GM18520 (cell line): ENCODE data around the gene CAPN1.
"Not testable (repeated sequence)": the region's sequence is repeated elsewhere in the genome, so short reads cannot be mapped to it uniquely, and the experiment has no call there.

Source experiments
- ATAC-seq: cut with Tn5 transposase; IDR thresholded peaks from one replicate; pipeline ENCODE4 v1.9.1; 2021; ENCODE audit not compliant: unreplicated experiment

Gene CAPN1

GRCh38 chr11:65181569-65182257 is at the start of gene CAPN1:
TSS of gene CAPN1 (plus strand) at chr11:65181928. CDS start at chr11:65182702, 774 bp downstream.
- no peak for ATAC-seq

- ATAC-seq, result no peak
Measured at GRCh38 chr11:65132238-65132987, 49.3 kb upstream of the CAPN1 start.

- ATAC-seq, result no peak
Measured at GRCh38 chr11:65132988-65133700, 48.6 kb upstream of the CAPN1 start.

GRCh38 chr11:65133724-65134123 is 48.0 kb upstream of the CAPN1 start:
- ATAC-seq, result no peak

GRCh38 chr11:65134240-65134951 is 47.3 kb upstream of the CAPN1 start, which contains the start of gene SYVN1:
TSS of gene SYVN1 (minus strand) at chr11:65134519. CDS start at chr11:65133601, 918 bp downstream.
- peak; percentile 39 for ATAC-seq

GRCh38 chr11:65134952-65135632 is 46.6 kb upstream of the CAPN1 start:
- ATAC-seq, result peak; percentile 67

- ATAC-seq, result no peak
Measured at GRCh38 chr11:65135633-65136145, 46.0 kb upstream of the CAPN1 start.

- ATAC-seq, result no peak
Measured at GRCh38 chr11:65136515-65137096, 45.1 kb upstream of the CAPN1 start.

- ATAC-seq, result no peak
Measured at GRCh38 chr11:65141896-65142494, 39.7 kb upstream of the CAPN1 start.

GRCh38 chr11:65147352-65148075 is 34.2 kb upstream of the CAPN1 start:
- ATAC-seq, result no peak

GRCh38 chr11:65148657-65149056 is 33.1 kb upstream of the CAPN1 start:
- ATAC-seq, result no peak

GRCh38 chr11:65150131-65150508 is 31.6 kb upstream of the CAPN1 start:
- ATAC-seq, result not testable (repeated sequence)

- no peak for ATAC-seq
Measured at GRCh38 chr11:65150509-65151299, 31.0 kb upstream of the CAPN1 start.

GRCh38 chr11:65151331-65151899 is 30.3 kb upstream of the CAPN1 start:
- no peak for ATAC-seq

- ATAC-seq, result no peak
Measured at GRCh38 chr11:65152122-65152521, 29.6 kb upstream of the CAPN1 start.

GRCh38 chr11:65156256-65156655 is 25.5 kb upstream of the CAPN1 start:
- no peak for ATAC-seq

GRCh38 chr11:65156926-65157325 is 24.8 kb upstream of the CAPN1 start:
- no peak for ATAC-seq

GRCh38 chr11:65157336-65157735 is 24.4 kb upstream of the CAPN1 start:
- ATAC-seq, result no peak
